Calu3 (cell line): ENCODE results near the gene TCP1. TPM values are rescaled to one million over a fixed set of nuclear protein-coding genes. Genes with fewer than 3 reads are reported as not detected.
A peak's percentile ranks its signal among the peaks of the same experiment; 100 is the strongest.
"Not testable (repeated sequence)": the region's sequence is repeated elsewhere in the genome, so short reads cannot be mapped to it uniquely, and the experiment has no call there.

Experiments used
- BruUV-seq: library from RNA; stranded (reverse); fragments of 400-500 nt; replicated peaks from 2 replicates; lab custom pipeline; 2021; lab: Mats Ljungman, UMichigan
- CTCF ChIA-PET: fragments of 300-600 bp; sonication (Branson Sonifier 250); formaldehyde crosslinking; loops from one replicate; lab custom pipeline; 2022; ENCODE audit warnings: antibody characterized with exemption; lab: Charles Lee
- DNase-seq: peaks from one replicate; pipeline ENCODE4 v3.0.0; 2022
- H3K27ac Mint-ChIP-seq: one replicate; pipeline ENCODE4 v1.8.0; 2022; ENCODE audit warnings: mixed read lengths; ENCODE audit not compliant: unreplicated experiment
- H3K27me3 Mint-ChIP-seq: one replicate; pipeline ENCODE4 v1.8.0; 2022; ENCODE audit warnings: mixed read lengths; ENCODE audit not compliant: unreplicated experiment
- H3K36me3 Mint-ChIP-seq: one replicate; pipeline ENCODE4 v1.8.0; 2022; ENCODE audit warnings: mild to moderate bottlenecking, moderate library complexity, mixed read lengths; ENCODE audit not compliant: insufficient read depth, unreplicated experiment
- H3K4me1 Mint-ChIP-seq: one replicate; pipeline ENCODE4 v1.8.0; 2022; ENCODE audit warnings: mild to moderate bottlenecking, low read depth, mixed read lengths; ENCODE audit not compliant: unreplicated experiment
- H3K4me3 Mint-ChIP-seq: one replicate; pipeline ENCODE4 v1.8.0; 2022; ENCODE audit warnings: mild to moderate bottlenecking, low read depth, moderate library complexity, mixed read lengths; ENCODE audit not compliant: unreplicated experiment
- H3K9me3 Mint-ChIP-seq: one replicate; pipeline ENCODE4 v1.8.0; 2022; ENCODE audit warnings: low read depth, mixed read lengths; ENCODE audit not compliant: unreplicated experiment
- intact Hi-C: fragments of 100-400 bp; cut with micrococcal nuclease; formaldehyde crosslinking; loops from one replicate; pipeline ENCODE4 v1.10.0; 2022; ENCODE audit not compliant: unreplicated experiment
- total RNA-seq: library from RNA; stranded (reverse); gene quantifications from 2 replicates; pipeline ENCODE4 v1.2.3, GENCODE V29; 2022
- TF ChIP-seq, protein P1 (sequence below): fragments of 200-600 bp; IDR thresholded peaks from one replicate; pipeline ENCODE4 v1.8.0; 2022; ENCODE audit warnings: antibody characterized with exemption; ENCODE audit not compliant: unreplicated experiment

TCP1 gene
- total RNA-seq, 1 experiment from 2014 or later: 357 TPM

DNA sequence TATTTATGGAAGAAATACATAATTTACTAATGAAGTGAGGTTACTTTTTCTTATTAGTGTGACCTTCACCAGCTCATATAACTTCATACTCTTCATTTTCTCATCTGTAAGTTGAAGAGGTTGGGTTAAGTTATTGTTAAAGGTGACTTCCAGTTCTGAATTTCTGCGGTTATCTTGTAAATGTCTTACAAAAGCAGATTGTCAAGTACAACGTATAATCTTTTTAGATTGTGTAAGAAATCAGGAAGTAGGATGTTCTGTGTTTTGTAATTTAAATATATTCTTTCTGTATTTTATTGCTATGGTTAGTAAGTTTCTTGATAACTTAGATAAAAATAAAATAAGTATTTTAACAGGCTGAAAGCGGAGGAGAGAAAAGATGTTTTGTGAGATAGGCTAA, 50.1 kb downstream of the TCP1 start:
- TF ChIP-seq, protein P1, sequence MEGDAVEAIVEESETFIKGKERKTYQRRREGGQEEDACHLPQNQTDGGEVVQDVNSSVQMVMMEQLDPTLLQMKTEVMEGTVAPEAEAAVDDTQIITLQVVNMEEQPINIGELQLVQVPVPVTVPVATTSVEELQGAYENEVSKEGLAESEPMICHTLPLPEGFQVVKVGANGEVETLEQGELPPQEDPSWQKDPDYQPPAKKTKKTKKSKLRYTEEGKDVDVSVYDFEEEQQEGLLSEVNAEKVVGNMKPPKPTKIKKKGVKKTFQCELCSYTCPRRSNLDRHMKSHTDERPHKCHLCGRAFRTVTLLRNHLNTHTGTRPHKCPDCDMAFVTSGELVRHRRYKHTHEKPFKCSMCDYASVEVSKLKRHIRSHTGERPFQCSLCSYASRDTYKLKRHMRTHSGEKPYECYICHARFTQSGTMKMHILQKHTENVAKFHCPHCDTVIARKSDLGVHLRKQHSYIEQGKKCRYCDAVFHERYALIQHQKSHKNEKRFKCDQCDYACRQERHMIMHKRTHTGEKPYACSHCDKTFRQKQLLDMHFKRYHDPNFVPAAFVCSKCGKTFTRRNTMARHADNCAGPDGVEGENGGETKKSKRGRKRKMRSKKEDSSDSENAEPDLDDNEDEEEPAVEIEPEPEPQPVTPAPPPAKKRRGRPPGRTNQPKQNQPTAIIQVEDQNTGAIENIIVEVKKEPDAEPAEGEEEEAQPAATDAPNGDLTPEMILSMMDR: no peak
- intact Hi-C loops: loop anchor here (2.0 kb wide), 1 partner anchor 13 kb away; no protein-coding TSS in a partner anchor
- H3K4me1 Mint-ChIP-seq: no peaks in the 10 kb centered on the region
- peaks cover 32% of the 10 kb centered on the region for H3K36me3 Mint-ChIP-seq
- no peaks in the 10 kb centered on the region for H3K27me3 Mint-ChIP-seq
- CTCF ChIA-PET: no interaction called here
- no peak for DNase-seq
- no peak overlapping the region for H3K27ac Mint-ChIP-seq
- no TSS peak for BruUV-seq
- no peaks in the 10 kb centered on the region for H3K9me3 Mint-ChIP-seq
- H3K4me3 Mint-ChIP-seq: no peak overlapping the region

DNA sequence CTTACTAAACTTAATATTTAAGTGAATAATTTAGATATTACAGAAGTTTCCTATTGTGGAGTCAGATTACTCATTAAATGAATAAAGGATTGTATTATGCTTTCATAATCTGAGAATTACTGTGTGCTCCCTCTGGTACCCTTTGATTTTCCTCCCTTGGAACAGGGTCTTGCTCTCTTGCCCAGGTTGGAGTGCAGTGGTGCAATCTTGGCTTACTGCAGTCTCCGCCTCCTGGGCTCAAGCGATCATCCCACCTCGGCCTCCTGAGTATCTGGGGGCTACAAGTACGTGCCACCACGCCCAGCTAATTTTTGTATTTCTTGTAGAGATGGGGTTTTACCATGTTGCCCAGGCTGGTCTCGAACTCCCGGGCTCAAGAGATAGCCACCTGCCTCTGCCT, 52.5 kb downstream of the TCP1 start:
- H3K27ac Mint-ChIP-seq: no peak overlapping the region
- H3K27me3 Mint-ChIP-seq: no peaks in the 10 kb centered on the region
- no peak for DNase-seq
- no peaks in the 10 kb centered on the region for H3K9me3 Mint-ChIP-seq
- CTCF ChIA-PET: no interaction called here
- no peak overlapping the region for H3K4me3 Mint-ChIP-seq
- intact Hi-C loops: no loop called here
- H3K36me3 Mint-ChIP-seq: peaks cover 28% of the 10 kb centered on the region
- H3K4me1 Mint-ChIP-seq: peaks cover 8% of the 10 kb centered on the region
- no TSS peak for BruUV-seq
- TF ChIP-seq, protein P1: no peak

DNA sequence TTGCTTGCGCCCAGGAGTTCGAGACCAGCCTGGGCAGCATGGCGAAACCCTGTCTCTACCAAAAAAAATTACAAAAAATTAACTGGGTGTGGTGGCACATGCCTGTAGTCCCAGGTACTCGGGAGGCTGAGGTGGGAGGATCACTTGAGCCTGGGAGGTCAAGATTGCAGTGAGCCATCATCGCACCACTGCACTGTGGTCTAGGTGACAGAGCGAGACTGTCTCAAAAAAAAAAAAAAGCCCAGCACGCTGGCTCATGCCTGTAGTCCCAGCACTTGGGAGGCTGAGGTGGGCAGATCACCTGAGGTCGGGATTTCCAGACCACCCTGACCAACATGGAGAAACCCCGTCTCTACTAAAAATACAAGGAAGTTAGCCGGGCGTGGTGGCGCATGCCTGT, 56.0 kb downstream of the TCP1 start:
- H3K27me3 Mint-ChIP-seq, CTCF ChIA-PET, DNase-seq, H3K27ac Mint-ChIP-seq, H3K4me1 Mint-ChIP-seq, H3K4me3 Mint-ChIP-seq, H3K9me3 Mint-ChIP-seq, intact Hi-C loops, BruUV-seq: not testable (repeated sequence)
- peaks cover 33% of the 10 kb centered on the region for H3K36me3 Mint-ChIP-seq

DNA sequence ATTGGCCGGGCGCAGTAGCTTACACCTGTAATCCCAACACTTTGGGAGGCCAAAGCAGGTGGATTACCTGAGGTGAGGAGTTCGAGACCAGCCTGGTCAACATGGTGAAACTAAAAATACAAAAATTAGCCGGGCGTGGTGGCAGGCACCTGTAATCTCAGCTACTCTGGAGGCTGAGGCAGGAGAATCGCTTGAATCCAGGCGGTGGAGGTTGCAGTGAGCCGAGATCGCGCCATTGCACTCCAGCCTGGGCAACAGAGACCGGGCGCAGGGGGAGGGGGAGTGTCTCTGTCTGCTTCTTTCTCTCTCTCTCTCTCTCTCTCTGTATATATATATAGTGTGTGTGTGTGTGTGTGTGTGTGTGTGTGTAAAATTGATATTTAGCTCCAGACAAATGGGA, 56.9 kb downstream of the TCP1 start:
- CTCF ChIA-PET, BruUV-seq, H3K4me1 Mint-ChIP-seq, H3K9me3 Mint-ChIP-seq, H3K4me3 Mint-ChIP-seq, H3K27me3 Mint-ChIP-seq, intact Hi-C loops, DNase-seq: not testable (repeated sequence)
- Mint-ChIP-seq H3K27ac (peak overlapping the region; percentile 58), H3K36me3 (peaks cover 41% of the 10 kb centered on the region)

DNA sequence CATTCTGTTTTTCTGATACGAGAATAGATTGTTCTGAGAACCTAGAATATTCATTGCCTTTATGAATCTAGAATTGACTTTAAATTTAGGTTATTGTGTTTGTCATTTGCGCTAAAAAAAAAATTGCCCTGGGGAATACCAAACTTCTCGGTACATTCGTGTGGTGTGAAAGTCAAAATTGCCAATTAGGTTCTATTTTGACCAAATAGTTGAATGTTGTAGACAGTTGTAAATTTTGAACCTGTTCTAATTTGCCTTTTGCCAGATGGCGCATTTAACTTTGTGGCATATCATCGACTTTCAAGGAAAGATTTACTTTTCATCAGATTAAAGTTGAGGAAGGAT, 59.1 kb downstream of the TCP1 start:
- no TSS peak for BruUV-seq
- Mint-ChIP-seq H3K36me3 (peaks cover 61% of the 10 kb centered on the region), H3K9me3 (no peaks in the 10 kb centered on the region), H3K4me3 (peak overlapping the region; percentile 91), H3K27ac (no peak overlapping the region), H3K27me3 (no peaks in the 10 kb centered on the region), H3K4me1 (peaks cover 8% of the 10 kb centered on the region)
- TF ChIP-seq, protein P1: no peak
- intact Hi-C loops: no loop called here
- DNase-seq: no peak
- CTCF ChIA-PET: interaction anchor here (0.6 kb wide), 1 partner anchor 11 kb away, joined by 6 read pairs; no protein-coding TSS in a partner anchor
